H1 (cell line): ENCODE data around the gene LCN2. TPM values are rescaled to one million over a fixed set of nuclear protein-coding genes. Genes with fewer than 3 reads are reported as not detected.

Experiments
- BRCA1 ChIP-seq: IDR thresholded peaks from 2 replicates; pipeline ENCODE4 v1.6.1; 2012; ENCODE audit warnings: low read depth, low read length, improper control_type of control experiment
- CEBPB ChIP-seq: IDR thresholded peaks from 2 replicates; pipeline ENCODE4 v1.6.1; 2012; ENCODE audit warnings: low read depth, low read length
- CHD2 ChIP-seq: IDR thresholded peaks from 2 replicates; pipeline ENCODE4 v1.6.1; 2012; ENCODE audit warnings: low read length, improper control_type of control experiment
- E2F6 ChIP-seq: IDR thresholded peaks from 2 replicates; pipeline ENCODE4 v1.6.1; 2012; ENCODE audit warnings: inconsistent platforms
- JUN ChIP-seq: IDR thresholded peaks from 2 replicates; pipeline ENCODE4 v1.6.1; 2011; ENCODE audit warnings: low read depth, mild to moderate bottlenecking, improper control_type of control experiment, low read length
- KDM1A ChIP-seq: fragments of 200-600, 300-600 bp; sonication (generic); IDR thresholded peaks from 2 replicates; pipeline ENCODE4 v1.7.1; 2016; ENCODE audit warnings: mild to moderate bottlenecking, low read length, borderline replicate concordance
- KDM5A ChIP-seq: fragments of 200-600 bp; IDR thresholded peaks from 2 replicates; pipeline ENCODE4 v1.7.1; 2012; ENCODE audit warnings: mild to moderate bottlenecking, low read length, inconsistent platforms, mixed read lengths
- SIRT6 ChIP-seq: IDR thresholded peaks from one replicate; pipeline ENCODE4 v1.7.1; 2012; ENCODE audit warnings: low read length, inconsistent platforms
- SP1 ChIP-seq: IDR thresholded peaks from 2 replicates; pipeline ENCODE4 v1.6.1; 2011; ENCODE audit warnings: low read depth, low read length
- SRF ChIP-seq: IDR thresholded peaks from 2 replicates; pipeline ENCODE4 v1.6.1; 2011; ENCODE audit warnings: mild to moderate bottlenecking, low read depth, low read length, moderate library complexity
- ZNF274 ChIP-seq: IDR thresholded peaks from 2 replicates; pipeline ENCODE4 v1.7.0; 2012; ENCODE audit warnings: low read length, borderline replicate concordance; ENCODE audit errors: extremely low read depth
- polyA plus RNA-seq, 7 experiments: library from polyadenylated mRNA; depleted of rRNA in 3 of 7; stranded (reverse) in 5 of 7; unstranded in 2 of 7; fragments of >200 nt in 5 of 7; fragments of 200-250 nt in 2 of 7; gene quantifications; 1 replicate in 5 of 7; 2 replicates in 1 of 7; 4 replicates in 1 of 7; pipeline versions ENCODE4 v1.2.1 to v1.2.3, GENCODE V29; 2011 to 2013; ENCODE audit warnings: missing spikeins in 2 of 7, mixed read lengths in 2 of 7
- total RNA-seq: library from RNA; stranded (reverse); fragmentation: NEBNext Ultra II Directional; extraction: Animal tissue kit (Norgen Biotek cat#: 25700); gene quantifications from 2 replicates; pipeline ENCODE4 v1.2.1, GENCODE V29; 2021
- TF ChIP-seq, protein P1 (sequence below): IDR thresholded peaks from 2 replicates; pipeline ENCODE4 v1.6.1; 2012; ENCODE audit warnings: inconsistent platforms

Gene LCN2
- total and polyA plus RNA-seq, 2 of the 8 experiments (the other 6 are each of a cell fraction or from before 2014, with no cell fraction given): 1.1 to 1.6 TPM

- TF ChIP-seq JUN (no peak), KDM5A (no peak), SRF (no peak), SIRT6 (no peak), BRCA1 (no peak), CHD2 (no peak), CEBPB (no peak), ZNF274 (no peak), SP1 (no peak), E2F6 (no peak), KDM1A (peak; percentile 82; the same call in 1 of the 2 replicates)
- TF ChIP-seq, protein P1, sequence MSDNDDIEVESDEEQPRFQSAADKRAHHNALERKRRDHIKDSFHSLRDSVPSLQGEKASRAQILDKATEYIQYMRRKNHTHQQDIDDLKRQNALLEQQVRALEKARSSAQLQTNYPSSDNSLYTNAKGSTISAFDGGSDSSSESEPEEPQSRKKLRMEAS: no peak
These were observed 11.3 kb downstream of the LCN2 start (continued) for GRCh38 chr9:128160603-128160987.
